GM12872 (cell line): ENCODE results near the gene OSBPL6.

Experiments
- TF ChIP-seq, protein P1 (sequence below): IDR thresholded peaks from 3 replicates; pipeline ENCODE4 v1.5.1; 2011; ENCODE audit warnings: low read depth, mild to moderate bottlenecking, low read length, moderate library complexity; ENCODE audit not compliant: insufficient read depth

Gene OSBPL6

DNA sequence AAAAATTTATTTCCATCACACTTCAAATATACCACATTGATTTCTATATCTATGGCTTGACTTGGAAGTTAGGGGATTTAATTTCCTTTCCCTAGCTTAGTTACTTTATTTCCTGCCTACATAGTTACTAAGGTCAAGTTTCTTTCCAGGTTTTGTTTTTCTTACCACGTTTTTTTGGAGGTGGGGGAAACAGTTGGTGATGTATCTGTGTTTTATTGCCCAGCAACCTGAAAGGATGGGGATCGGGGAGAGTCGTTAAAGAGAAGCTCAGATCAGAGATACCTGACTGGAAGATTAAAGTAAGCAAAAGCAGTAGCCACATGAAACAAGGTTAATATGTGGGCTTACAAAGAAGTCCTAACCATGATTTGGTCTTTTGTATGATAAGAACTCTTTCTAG, 127.8 kb downstream of the OSBPL6 start:
- TF ChIP-seq, protein P1, sequence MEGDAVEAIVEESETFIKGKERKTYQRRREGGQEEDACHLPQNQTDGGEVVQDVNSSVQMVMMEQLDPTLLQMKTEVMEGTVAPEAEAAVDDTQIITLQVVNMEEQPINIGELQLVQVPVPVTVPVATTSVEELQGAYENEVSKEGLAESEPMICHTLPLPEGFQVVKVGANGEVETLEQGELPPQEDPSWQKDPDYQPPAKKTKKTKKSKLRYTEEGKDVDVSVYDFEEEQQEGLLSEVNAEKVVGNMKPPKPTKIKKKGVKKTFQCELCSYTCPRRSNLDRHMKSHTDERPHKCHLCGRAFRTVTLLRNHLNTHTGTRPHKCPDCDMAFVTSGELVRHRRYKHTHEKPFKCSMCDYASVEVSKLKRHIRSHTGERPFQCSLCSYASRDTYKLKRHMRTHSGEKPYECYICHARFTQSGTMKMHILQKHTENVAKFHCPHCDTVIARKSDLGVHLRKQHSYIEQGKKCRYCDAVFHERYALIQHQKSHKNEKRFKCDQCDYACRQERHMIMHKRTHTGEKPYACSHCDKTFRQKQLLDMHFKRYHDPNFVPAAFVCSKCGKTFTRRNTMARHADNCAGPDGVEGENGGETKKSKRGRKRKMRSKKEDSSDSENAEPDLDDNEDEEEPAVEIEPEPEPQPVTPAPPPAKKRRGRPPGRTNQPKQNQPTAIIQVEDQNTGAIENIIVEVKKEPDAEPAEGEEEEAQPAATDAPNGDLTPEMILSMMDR = no peak

GRCh38 chr2:178324077-178324476, 129.8 kb downstream of the OSBPL6 start:
- TF ChIP-seq, protein P1 = no peak

GRCh38 chr2:178325268-178325667, 131.0 kb downstream of the OSBPL6 start:
- TF ChIP-seq, protein P1 = no peak

DNA sequence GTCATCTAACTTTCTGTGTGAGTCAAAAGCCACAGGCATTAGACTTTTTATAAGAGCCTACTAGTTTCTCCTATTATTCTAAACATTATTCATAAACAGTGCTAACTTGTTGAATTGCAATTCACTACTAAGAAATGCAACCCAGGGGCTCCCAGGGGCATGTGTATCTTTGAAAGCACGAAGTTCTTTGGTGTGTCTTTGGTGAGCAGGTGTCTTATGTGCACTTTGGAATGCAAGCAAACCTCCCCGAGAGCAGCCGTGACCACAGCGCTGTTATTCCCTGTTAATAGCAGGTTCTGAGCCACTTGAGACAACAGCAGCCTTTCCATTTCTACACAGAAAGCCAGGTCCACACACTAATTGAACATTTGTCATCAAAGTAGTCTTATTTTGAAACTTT, 133.2 kb downstream of the OSBPL6 start:
- TF ChIP-seq, protein P1 = no peak

DNA sequence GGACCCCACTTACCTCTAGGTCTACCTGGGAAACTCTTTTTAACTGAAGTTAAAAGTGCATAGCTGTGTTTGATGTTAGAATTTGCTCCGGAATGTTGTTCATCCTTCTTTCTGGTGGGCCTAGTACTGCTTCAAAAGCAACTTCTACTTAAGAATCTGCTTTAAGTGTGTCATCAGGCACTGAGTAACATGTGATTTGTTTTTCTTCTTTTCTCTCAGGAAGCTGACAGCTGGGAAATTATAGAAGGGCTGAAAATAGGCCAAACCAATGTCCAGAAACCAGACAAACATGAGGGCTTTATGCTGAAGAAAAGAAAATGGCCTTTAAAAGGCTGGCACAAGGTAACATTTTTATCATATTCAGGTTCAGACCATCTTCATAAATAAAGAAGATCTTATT, 133.7 kb downstream of the OSBPL6 start:
- TF ChIP-seq, protein P1 = no peak

- TF ChIP-seq, protein P1 = no peak
Observed at GRCh38 chr2:178330175-178331017, 136.1 kb downstream of the OSBPL6 start.

GRCh38 chr2:178331474-178332432, 137.4 kb downstream of the OSBPL6 start:
- TF ChIP-seq, protein P1 = no peak
